HepG2 (cell line): ENCODE data around the gene MORN5. TPM values are rescaled to one million over a fixed set of nuclear protein-coding genes. Genes with fewer than 3 reads are reported as not detected.
A peak's percentile ranks its signal among the peaks of the same experiment; 100 is the strongest.

ENCODE experiments used
- ASH2L ChIP-seq: fragments of 300-600, 200-600 bp; sonication (generic); IDR thresholded peaks from 2 replicates; pipeline ENCODE4 v1.7.0; 2017; ENCODE audit warnings: low read depth, mild to moderate bottlenecking, moderate library complexity, mixed read lengths, low read length; ENCODE audit not compliant: insufficient read length
- CHD4 ChIP-seq: fragments of 200-600 bp; sonication (generic); IDR thresholded peaks from 2 replicates; pipeline ENCODE4 v1.7.0; 2017; ENCODE audit warnings: mild to moderate bottlenecking, low read length, borderline replicate concordance
- IKZF4 ChIP-seq: sonication (generic); formaldehyde crosslinking; IDR thresholded peaks from 2 replicates; pipeline ENCODE4 v1.5.1; 2020; ENCODE audit warnings: borderline replicate concordance, mild to moderate bottlenecking, low read depth, missing genetic modification reagents; ENCODE audit errors: not compliant biosample characterization
- NCOA5 ChIP-seq: sonication (generic); formaldehyde crosslinking; IDR thresholded peaks from 2 replicates; pipeline ENCODE4 v1.4.0; 2020; ENCODE audit warnings: missing genetic modification reagents
- NFYC ChIP-seq: IDR thresholded peaks from 2 replicates; pipeline ENCODE4 v1.6.1; 2016; ENCODE audit warnings: missing genetic modification reagents, missing compliant biosample characterization
- SKI ChIP-seq: fragments of 450-650 bp; IDR thresholded peaks from one replicate; pipeline ENCODE4 v1.6.1; 2018; ENCODE audit warnings: mild to moderate bottlenecking; ENCODE audit not compliant: partially characterized antibody
- SRSF1 ChIP-seq: fragments of 200-400 bp; formaldehyde crosslinking; optimal IDR thresholded peaks from 2 replicates; pipeline ENCODE3; 2017; ENCODE audit warnings: mild to moderate bottlenecking, low read depth, low read length, moderate library complexity
- TBX3 ChIP-seq: fragments of 450-650 bp; IDR thresholded peaks from 2 replicates; pipeline ENCODE4 v1.6.1; 2017; ENCODE audit warnings: antibody characterized with exemption, mild to moderate bottlenecking, inconsistent platforms, borderline replicate concordance
- TRAFD1 ChIP-seq: sonication (generic); formaldehyde crosslinking; IDR thresholded peaks from 2 replicates; pipeline ENCODE4 v1.5.1; 2020; ENCODE audit warnings: missing genetic modification reagents, mild to moderate bottlenecking, borderline replicate concordance
- TRIM22 ChIP-seq: fragments of 450-650 bp; IDR thresholded peaks from 2 replicates; pipeline ENCODE4 v1.6.1; 2017
- YEATS2 ChIP-seq: sonication (generic); formaldehyde crosslinking; IDR thresholded peaks from 2 replicates; pipeline ENCODE4 v1.4.0; 2020; ENCODE audit warnings: missing genetic modification reagents, borderline replicate concordance
- ZBTB14 ChIP-seq: sonication (generic); formaldehyde crosslinking; IDR thresholded peaks from 2 replicates; pipeline ENCODE4 v1.4.0; 2020; ENCODE audit warnings: missing genetic modification reagents
- ZBTB38 ChIP-seq: sonication (generic); formaldehyde crosslinking; IDR thresholded peaks from 2 replicates; pipeline ENCODE4 v1.5.1; 2020; ENCODE audit warnings: mild to moderate bottlenecking, missing genetic modification reagents
- ZFP36L1 ChIP-seq: sonication (generic); formaldehyde crosslinking; IDR thresholded peaks from 2 replicates; pipeline ENCODE4 v1.8.0; 2022; ENCODE audit warnings: mild to moderate bottlenecking, missing genetic modification reagents, moderate library complexity
- ZNF207 ChIP-seq: fragments of 450-650 bp; IDR thresholded peaks from 2 replicates; pipeline ENCODE4 v1.6.1; 2016; ENCODE audit warnings: antibody characterized with exemption, borderline replicate concordance
- ZNF446 ChIP-seq: sonication (generic); formaldehyde crosslinking; IDR thresholded peaks from 2 replicates; pipeline ENCODE4 v1.5.0; 2020; ENCODE audit warnings: mild to moderate bottlenecking, missing genetic modification reagents
- polyA plus RNA-seq, 8 experiments: library from polyadenylated mRNA; depleted of rRNA in 3 of 8; stranded (reverse) in 7 of 8; unstranded in 1 of 8; fragments of >200 nt; fragmentation: Illumina TruSeq in 4 of 8; extraction: Trizol in 4 of 8; gene quantifications; 2 replicates each; pipeline versions ENCODE4 v1.2.1 to v1.2.3, GENCODE V29; 2011 to 2016; ENCODE audit warnings: low read depth in 4 of 8, missing spikeins in 1 of 8, mixed read lengths in 1 of 8; ENCODE audit not compliant: insufficient read depth in 1 of 8
- total RNA-seq, 5 experiments: library from RNA; depleted of rRNA; stranded (reverse); fragments of >200 nt; fragmentation: Illumina TruSeq; extraction: Trizol; gene quantifications; 2 replicates each; pipeline ENCODE4 v1.2.3, GENCODE V29; 2016; ENCODE audit warnings: low read depth in 1 of 5
- TF ChIP-seq, protein P1 (sequence below): sonication (generic); formaldehyde crosslinking; IDR thresholded peaks from 2 replicates; pipeline ENCODE4 v1.5.0; 2020; ENCODE audit warnings: mild to moderate bottlenecking, missing genetic modification reagents, borderline replicate concordance
- TF ChIP-seq, protein P2 (sequence below): sonication (generic); IDR thresholded peaks from 2 replicates; pipeline ENCODE4 v1.6.1; 2016; ENCODE audit warnings: low read depth, borderline replicate concordance
- TF ChIP-seq, protein P3 (sequence below): sonication (generic); formaldehyde crosslinking; IDR thresholded peaks from 2 replicates; pipeline ENCODE4 v1.5.1; 2020; ENCODE audit warnings: missing genetic modification reagents, mild to moderate bottlenecking, borderline replicate concordance

The MORN5 gene
- total and polyA plus RNA-seq, 2 of the 13 experiments (the other 11 are each of a cell fraction or from before 2014, with no cell fraction given): not detected

DNA sequence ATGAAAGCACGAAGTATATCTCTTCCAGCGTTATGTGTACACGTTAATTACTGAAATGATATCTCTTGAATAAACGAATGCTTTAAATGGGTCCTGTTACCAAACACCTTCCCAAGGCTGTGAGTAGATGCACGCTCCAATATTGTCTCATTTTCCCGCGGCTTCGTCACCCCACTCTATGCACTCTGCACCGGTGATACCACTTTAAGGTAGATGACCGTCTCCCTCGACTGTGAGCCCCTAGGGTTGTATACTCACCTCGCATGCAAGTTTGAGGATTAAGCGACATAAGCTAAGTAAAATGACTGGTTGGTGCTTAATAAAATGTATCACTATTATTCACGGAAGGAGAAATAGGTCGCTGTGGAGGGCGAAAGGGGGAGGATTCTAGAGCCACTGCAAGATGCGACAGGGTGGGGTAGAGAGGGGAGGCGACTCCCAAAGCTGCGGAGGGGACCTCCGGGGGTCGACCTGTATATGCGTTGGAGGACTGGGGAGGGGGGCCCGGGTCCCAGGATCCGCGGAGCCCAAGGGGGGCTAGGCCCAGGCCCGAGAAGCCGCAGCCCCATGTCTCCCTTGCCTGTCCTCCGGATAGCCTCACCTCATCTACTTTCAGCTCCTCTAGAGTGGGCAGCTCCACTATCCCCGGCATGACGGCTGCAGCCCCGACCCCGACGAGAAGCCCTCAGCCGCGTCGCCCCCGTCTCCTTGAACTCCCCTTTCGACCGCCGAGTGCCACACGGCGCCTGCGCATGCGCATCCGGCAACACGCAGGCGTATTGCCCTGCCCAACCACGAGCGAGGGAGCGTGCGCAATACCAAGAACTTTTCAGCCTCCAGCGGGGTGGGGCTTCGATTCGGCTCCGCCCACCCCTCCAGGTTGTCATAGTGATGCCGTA is at the start of gene MORN5, which contains the start of gene NDUFA8 (continued):
- TF ChIP-seq ASH2L: peak; percentile 63
- TF ChIP-seq, protein P1, sequence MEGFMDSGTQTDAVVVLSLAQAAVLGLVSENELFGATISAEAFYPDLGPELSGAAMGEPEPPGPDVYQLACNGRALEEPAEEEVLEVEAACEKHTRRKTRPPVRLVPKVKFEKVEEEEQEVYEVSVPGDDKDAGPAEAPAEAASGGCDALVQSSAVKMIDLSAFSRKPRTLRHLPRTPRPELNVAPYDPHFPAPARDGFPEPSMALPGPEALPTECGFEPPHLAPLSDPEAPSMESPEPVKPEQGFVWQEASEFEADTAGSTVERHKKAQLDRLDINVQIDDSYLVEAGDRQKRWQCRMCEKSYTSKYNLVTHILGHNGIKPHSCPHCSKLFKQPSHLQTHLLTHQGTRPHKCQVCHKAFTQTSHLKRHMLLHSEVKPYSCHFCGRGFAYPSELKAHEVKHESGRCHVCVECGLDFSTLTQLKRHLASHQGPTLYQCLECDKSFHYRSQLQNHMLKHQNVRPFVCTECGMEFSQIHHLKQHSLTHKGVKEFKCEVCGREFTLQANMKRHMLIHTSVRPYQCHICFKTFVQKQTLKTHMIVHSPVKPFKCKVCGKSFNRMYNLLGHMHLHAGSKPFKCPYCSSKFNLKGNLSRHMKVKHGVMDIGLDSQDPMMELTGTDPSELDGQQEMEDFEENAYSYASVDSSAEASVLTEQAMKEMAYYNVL (CRISPR knock-in tag): no peak
- no peak for TF ChIP-seq ZNF207
- TF ChIP-seq ZFP36L1 (CRISPR knock-in tag): no peak
- TF ChIP-seq ZBTB38 (CRISPR knock-in tag): no peak
- no peak for TF ChIP-seq NCOA5 (CRISPR knock-in tag)
- TF ChIP-seq CHD4: no peak
- TF ChIP-seq TRAFD1: 0 out of 2 replicates have a peak, but pooled peaks have one; percentile 28
- no peak for TF ChIP-seq SKI
- peak; percentile 67 for TF ChIP-seq NFYC
- TF ChIP-seq TRIM22: no peak
- no peak for TF ChIP-seq ZBTB14 (CRISPR knock-in tag)
- TF ChIP-seq, protein P2, sequence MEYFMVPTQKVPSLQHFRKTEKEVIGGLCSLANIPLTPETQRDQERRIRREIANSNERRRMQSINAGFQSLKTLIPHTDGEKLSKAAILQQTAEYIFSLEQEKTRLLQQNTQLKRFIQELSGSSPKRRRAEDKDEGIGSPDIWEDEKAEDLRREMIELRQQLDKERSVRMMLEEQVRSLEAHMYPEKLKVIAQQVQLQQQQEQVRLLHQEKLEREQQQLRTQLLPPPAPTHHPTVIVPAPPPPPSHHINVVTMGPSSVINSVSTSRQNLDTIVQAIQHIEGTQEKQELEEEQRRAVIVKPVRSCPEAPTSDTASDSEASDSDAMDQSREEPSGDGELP: no peak
- peak; percentile 23 for TF ChIP-seq SRSF1
- no peak for TF ChIP-seq TBX3
- TF ChIP-seq ZNF446 (CRISPR knock-in tag): no peak
- TF ChIP-seq IKZF4 (CRISPR knock-in tag): no peak
- peak; percentile 77; the same call in 1 of the 2 replicates for TF ChIP-seq YEATS2 (CRISPR knock-in tag)
- TF ChIP-seq, protein P3, sequence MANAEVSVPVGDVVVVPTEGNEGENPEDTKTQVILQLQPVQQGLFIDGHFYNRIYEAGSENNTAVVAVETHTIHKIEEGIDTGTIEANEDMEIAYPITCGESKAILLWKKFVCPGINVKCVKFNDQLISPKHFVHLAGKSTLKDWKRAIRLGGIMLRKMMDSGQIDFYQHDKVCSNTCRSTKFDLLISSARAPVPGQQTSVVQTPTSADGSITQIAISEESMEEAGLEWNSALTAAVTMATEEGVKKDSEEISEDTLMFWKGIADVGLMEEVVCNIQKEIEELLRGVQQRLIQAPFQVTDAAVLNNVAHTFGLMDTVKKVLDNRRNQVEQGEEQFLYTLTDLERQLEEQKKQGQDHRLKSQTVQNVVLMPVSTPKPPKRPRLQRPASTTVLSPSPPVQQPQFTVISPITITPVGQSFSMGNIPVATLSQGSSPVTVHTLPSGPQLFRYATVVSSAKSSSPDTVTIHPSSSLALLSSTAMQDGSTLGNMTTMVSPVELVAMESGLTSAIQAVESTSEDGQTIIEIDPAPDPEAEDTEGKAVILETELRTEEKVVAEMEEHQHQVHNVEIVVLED: 0 out of 2 replicates have a peak, but pooled peaks have one; percentile 45
